Choroid plexus epithelial cell (primary cell): Measurements from ENCODE around the gene CEP135.
"Not testable (repeated sequence)": the region's sequence is repeated elsewhere in the genome, so short reads cannot be mapped to it uniquely, and the experiment has no call there.

ENCODE experiments used
- DNase-seq: peaks from one replicate; pipeline ENCODE4 v3.0.0-alpha.2; 2010; ENCODE audit warnings: low read depth
- H3K4me3 ChIP-seq: 2 replicates; pipeline ENCODE4 v1.5.1; 2011; ENCODE audit warnings: low read depth, mild to moderate bottlenecking, control low read depth, low read length, moderate library complexity
- TF ChIP-seq, protein P1 (sequence below): conservative IDR thresholded peaks from 2 replicates; pipeline ENCODE4 v1.5.1; 2011; ENCODE audit warnings: low read depth, mild to moderate bottlenecking, control low read depth, inconsistent platforms, low read length, moderate library complexity

Gene CEP135

GRCh38 chr4:55959655-55960054 lies 10.9 kb downstream of the CEP135 start:
- no peak overlapping the region for H3K4me3 ChIP-seq
- no peak for DNase-seq
- TF ChIP-seq, protein P1, sequence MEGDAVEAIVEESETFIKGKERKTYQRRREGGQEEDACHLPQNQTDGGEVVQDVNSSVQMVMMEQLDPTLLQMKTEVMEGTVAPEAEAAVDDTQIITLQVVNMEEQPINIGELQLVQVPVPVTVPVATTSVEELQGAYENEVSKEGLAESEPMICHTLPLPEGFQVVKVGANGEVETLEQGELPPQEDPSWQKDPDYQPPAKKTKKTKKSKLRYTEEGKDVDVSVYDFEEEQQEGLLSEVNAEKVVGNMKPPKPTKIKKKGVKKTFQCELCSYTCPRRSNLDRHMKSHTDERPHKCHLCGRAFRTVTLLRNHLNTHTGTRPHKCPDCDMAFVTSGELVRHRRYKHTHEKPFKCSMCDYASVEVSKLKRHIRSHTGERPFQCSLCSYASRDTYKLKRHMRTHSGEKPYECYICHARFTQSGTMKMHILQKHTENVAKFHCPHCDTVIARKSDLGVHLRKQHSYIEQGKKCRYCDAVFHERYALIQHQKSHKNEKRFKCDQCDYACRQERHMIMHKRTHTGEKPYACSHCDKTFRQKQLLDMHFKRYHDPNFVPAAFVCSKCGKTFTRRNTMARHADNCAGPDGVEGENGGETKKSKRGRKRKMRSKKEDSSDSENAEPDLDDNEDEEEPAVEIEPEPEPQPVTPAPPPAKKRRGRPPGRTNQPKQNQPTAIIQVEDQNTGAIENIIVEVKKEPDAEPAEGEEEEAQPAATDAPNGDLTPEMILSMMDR: no peak

- TF ChIP-seq, protein P1: no peak
- H3K4me3 ChIP-seq: no peak overlapping the region
- no peak for DNase-seq
These were observed 15.3 kb downstream of the CEP135 start for GRCh38 chr4:55964046-55964445.

- H3K4me3 ChIP-seq: no peak overlapping the region
- TF ChIP-seq, protein P1: no peak
- DNase-seq: no peak
These were observed 16.8 kb downstream of the CEP135 start for GRCh38 chr4:55965585-55965984.

DNA sequence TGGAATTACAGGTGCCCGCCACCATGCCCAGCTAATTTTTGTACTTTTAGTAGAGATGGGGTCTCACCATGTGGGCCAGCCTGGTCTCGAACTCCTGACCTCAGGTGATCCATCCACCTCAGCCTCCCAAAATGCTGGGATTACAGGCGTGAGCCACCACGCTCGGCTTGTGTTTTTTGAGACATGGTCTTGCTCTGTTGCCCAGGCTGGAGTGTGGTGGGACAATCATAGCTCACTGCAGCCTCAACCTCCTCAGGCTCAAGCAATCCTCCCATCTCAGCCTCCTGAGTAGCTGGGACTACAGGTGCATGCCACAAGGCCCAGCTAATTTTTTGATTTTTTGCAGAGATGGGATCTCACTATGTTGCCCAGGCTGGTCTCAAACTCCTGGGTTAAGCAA lies 17.6 kb downstream of the CEP135 start:
- not testable (repeated sequence) for H3K4me3 ChIP-seq, DNase-seq

GRCh38 chr4:55967376-55967775 lies 18.6 kb downstream of the CEP135 start:
- no peak for DNase-seq
- H3K4me3 ChIP-seq: no peak overlapping the region
- TF ChIP-seq, protein P1: no peak

- H3K4me3 ChIP-seq: no peak overlapping the region
- DNase-seq: no peak
- TF ChIP-seq, protein P1: no peak
These were observed 24.9 kb downstream of the CEP135 start for GRCh38 chr4:55973650-55974049.

DNA sequence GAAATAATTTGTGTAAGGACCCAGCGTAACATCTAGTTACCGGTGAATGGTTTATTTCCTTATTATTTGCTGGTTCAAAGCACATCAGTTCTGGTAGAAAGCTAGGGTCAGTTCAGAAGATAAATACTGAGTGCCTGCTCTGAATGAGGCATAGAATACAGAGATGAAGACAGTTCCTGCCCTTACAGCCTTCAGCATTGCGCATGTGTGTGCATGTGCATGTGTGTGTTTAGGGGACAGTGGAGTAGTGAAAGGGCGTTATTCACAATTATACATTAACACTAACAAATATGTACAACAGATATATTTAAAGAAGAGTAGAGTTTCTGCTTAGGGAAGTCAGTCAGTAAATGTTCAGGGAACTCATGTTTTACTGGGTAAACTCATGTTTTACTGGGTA lies 29.1 kb downstream of the CEP135 start:
- H3K4me3 ChIP-seq: no peak overlapping the region
- TF ChIP-seq, protein P1: no peak

DNA sequence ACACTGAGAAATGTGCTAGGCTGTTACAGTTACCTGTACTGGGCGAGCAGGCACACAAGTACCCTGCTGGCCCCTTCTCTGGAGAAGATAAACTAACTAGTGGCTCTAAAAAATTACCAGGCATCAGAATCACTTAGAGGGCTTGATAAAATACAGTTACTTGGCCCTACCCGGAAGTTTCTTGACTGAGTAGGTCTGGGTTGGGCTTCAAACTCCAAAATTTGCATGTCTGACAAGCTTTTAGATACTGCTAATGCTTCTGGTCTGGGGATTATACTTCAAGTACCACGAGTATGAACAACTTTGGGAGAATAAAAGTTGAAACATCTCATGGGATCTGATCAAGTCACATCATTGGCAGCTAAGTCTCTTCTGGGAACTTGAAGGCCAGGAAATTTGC lies 30.8 kb downstream of the CEP135 start:
- TF ChIP-seq, protein P1: no peak
- DNase-seq: no peak
- H3K4me3 ChIP-seq: no peak overlapping the region

More for the DNA sequence above, 29.1 kb downstream of the CEP135 start:
- no peak for DNase-seq
